ENCODE measurements around the gene ZPBP2. TPM values are rescaled to one million over a fixed set of nuclear protein-coding genes. Genes with fewer than 3 reads are reported as not detected.

The ZPBP2 gene
- total RNA-seq, 1 donor from 2014 or later = not detected

DNA sequence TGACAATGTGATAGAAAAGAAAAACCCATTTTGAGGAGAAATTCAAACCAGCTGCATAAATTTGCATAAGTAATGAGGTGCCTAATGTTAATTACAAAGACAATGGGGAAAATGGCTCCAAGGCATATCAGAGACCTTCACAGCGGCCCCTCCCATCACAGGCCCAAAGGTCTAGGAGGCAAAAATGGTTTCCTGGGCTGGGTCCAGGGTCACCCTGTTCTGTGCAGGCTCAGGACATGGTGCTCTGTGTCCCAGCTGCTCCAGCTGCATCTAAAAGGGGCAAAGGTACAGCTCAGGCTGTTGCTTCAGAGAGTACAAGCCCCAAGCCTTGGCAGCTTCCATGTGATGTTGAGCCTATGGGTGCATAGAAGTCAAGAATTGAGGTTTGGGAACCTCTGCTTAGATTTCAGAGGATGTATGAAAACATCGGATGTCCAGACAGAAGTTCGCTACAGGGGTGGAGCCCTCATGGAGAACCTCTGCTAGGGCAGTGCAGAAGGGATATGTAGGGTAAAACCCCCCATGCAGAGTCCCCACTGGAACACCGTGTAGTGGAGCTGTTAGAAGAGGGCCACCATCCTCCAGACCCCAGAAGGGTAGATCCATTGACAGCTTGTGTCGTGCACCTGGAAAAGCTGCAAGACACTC lies 44.5 kb upstream of the ZPBP2 start:
- peaks cover 6% of the 10 kb centered on the region for H3K27me3 Mint-ChIP-seq
- no peak overlapping the region for H3K4me3 Mint-ChIP-seq
- DNase-seq (ENCODE audit: extremely low spot score, unreplicated experiment) = no peak
- no peaks in the 10 kb centered on the region for H3K4me1 Mint-ChIP-seq (ENCODE audit: unreplicated experiment)
- H3K27ac Mint-ChIP-seq = no peak overlapping the region
- peaks cover 8% of the 10 kb centered on the region for H3K9me3 Mint-ChIP-seq
- H3K36me3 Mint-ChIP-seq = no peaks in the 10 kb centered on the region
- no peak for TF ChIP-seq CTCF (conservative IDR thresholded peaks at IDR 0.05)

DNA sequence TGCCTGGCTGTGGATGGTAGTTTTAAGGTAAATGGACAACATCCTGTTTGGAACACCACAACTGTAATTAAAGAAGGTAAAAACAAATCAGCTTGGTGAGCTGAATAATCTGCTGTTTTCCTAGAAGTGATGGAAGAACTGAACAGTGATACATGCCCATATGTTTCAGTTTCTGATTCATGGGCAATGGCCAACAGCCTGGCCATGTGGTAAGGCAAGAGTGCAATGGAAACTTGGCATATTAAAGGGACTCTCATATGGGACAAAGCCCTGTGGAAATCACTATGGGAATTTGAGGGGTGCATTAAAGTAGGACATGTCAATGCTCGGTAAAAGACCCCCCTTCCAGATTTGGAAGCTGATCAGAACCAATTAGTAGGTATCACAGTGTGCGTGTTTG lies 41.7 kb upstream of the ZPBP2 start:
- no peaks in the 10 kb centered on the region for H3K36me3 Mint-ChIP-seq
- no peak for DNase-seq (ENCODE audit: extremely low spot score, unreplicated experiment)
- peaks cover 8% of the 10 kb centered on the region for H3K9me3 Mint-ChIP-seq
- TF ChIP-seq CTCF (conservative IDR thresholded peaks at IDR 0.05) = no peak
- no peak overlapping the region for H3K27ac Mint-ChIP-seq
- H3K27me3 Mint-ChIP-seq = peaks cover 6% of the 10 kb centered on the region
- H3K4me3 Mint-ChIP-seq = no peak overlapping the region
- no peaks in the 10 kb centered on the region for H3K4me1 Mint-ChIP-seq (ENCODE audit: unreplicated experiment)

GRCh38 chr17:39828443-39828842 lies 39.6 kb upstream of the ZPBP2 start:
- Mint-ChIP-seq H3K36me3 (no peaks in the 10 kb centered on the region), H3K27me3 (peaks cover 10% of the 10 kb centered on the region), H3K27ac (no peak overlapping the region), H3K9me3 (peaks cover 4% of the 10 kb centered on the region), H3K4me1 (ENCODE audit: unreplicated experiment) (no peaks in the 10 kb centered on the region), H3K4me3 (no peak overlapping the region)
- TF ChIP-seq CTCF (conservative IDR thresholded peaks at IDR 0.05) = no peak
- no peak for DNase-seq (ENCODE audit: extremely low spot score, unreplicated experiment)

GRCh38 chr17:39831588-39831987 lies 36.4 kb upstream of the ZPBP2 start:
- H3K4me3 Mint-ChIP-seq = no peak overlapping the region
- no peaks in the 10 kb centered on the region for H3K4me1 Mint-ChIP-seq (ENCODE audit: unreplicated experiment)
- H3K27ac Mint-ChIP-seq = no peak overlapping the region
- no peaks in the 10 kb centered on the region for H3K9me3 Mint-ChIP-seq
- DNase-seq (ENCODE audit: extremely low spot score, unreplicated experiment) = no peak
- H3K36me3 Mint-ChIP-seq = no peaks in the 10 kb centered on the region
- peaks cover 12% of the 10 kb centered on the region for H3K27me3 Mint-ChIP-seq
- no peak for TF ChIP-seq CTCF (conservative IDR thresholded peaks at IDR 0.05)

GRCh38 chr17:39834017-39834416 lies 34.0 kb upstream of the ZPBP2 start:
- peaks cover 9% of the 10 kb centered on the region for H3K9me3 Mint-ChIP-seq
- TF ChIP-seq CTCF (conservative IDR thresholded peaks at IDR 0.05) = no peak
- H3K27me3 Mint-ChIP-seq = peaks cover 12% of the 10 kb centered on the region
- no peaks in the 10 kb centered on the region for H3K4me1 Mint-ChIP-seq (ENCODE audit: unreplicated experiment)
- no peak for DNase-seq (ENCODE audit: extremely low spot score, unreplicated experiment)
- no peak overlapping the region for H3K27ac Mint-ChIP-seq
- no peaks in the 10 kb centered on the region for H3K36me3 Mint-ChIP-seq
- H3K4me3 Mint-ChIP-seq = no peak overlapping the region
